Naive B cell (primary cell): ENCODE data around the gene HOXC10. TPM values are rescaled to one million over a fixed set of nuclear protein-coding genes. Genes with fewer than 3 reads are reported as not detected.

Source experiments
- ATAC-seq, 2 donors: fragments of 150-1000 bp; cut with Tn5 transposase; 2 replicates each; pipeline ENCODE4 v1.10.0; 2021; ENCODE audit warnings: low read depth in 2 of 2, mild to moderate bottlenecking in 2 of 2, moderate library complexity in 2 of 2
- DNase-seq: peaks from one replicate; pipeline ENCODE4 v3.0.0; 2022
- H3K27ac Mint-ChIP-seq, 6 donors: one replicate each; pipeline ENCODE4 v1.8.0; 2020 to 2022; ENCODE audit warnings: mild to moderate bottlenecking in 6 of 6, mixed read lengths in 6 of 6, moderate library complexity in 5 of 6, inconsistent platforms in 2 of 6
- H3K27me3 Mint-ChIP-seq, 3 donors: one replicate each; pipeline ENCODE4 v1.8.0; 2021 to 2022; ENCODE audit warnings: mixed read lengths in 3 of 3, mild to moderate bottlenecking in 1 of 3
- H3K36me3 Mint-ChIP-seq, 2 donors: one replicate each; pipeline ENCODE4 v1.8.0; 2020 to 2022; ENCODE audit warnings: mixed read lengths in 2 of 2, inconsistent platforms in 1 of 2, mild to moderate bottlenecking in 1 of 2
- H3K4me1 Mint-ChIP-seq, 3 donors: one replicate each; pipeline ENCODE4 v1.8.0; 2020 to 2022; ENCODE audit warnings: mixed read lengths in 3 of 3, inconsistent platforms in 1 of 3, mild to moderate bottlenecking in 1 of 3, moderate library complexity in 1 of 3
- H3K4me3 Mint-ChIP-seq, 8 donors: one replicate each; pipeline ENCODE4 v1.8.0; 2020 to 2022; ENCODE audit warnings: mild to moderate bottlenecking in 8 of 8, mixed read lengths in 8 of 8, moderate library complexity in 8 of 8, inconsistent platforms in 2 of 8
- H3K9me3 Mint-ChIP-seq, 7 donors: one replicate each; pipeline ENCODE4 v1.8.0; 2020 to 2022; ENCODE audit warnings: mixed read lengths in 7 of 7, mild to moderate bottlenecking in 5 of 7, inconsistent platforms in 2 of 7, moderate library complexity in 1 of 7
- polyA plus RNA-seq, 6 donors: library from polyadenylated mRNA; unstranded; fragments of 300-500 nt; fragmentation: Illumina TruSeq; gene quantifications; one replicate each; pipeline ENCODE4 v1.2.3, GENCODE V29; 2021; ENCODE audit warnings: low read depth in 6 of 6

Gene HOXC10
- polyA plus RNA-seq, 6 donors from 2014 or later, result not detected

DNA sequence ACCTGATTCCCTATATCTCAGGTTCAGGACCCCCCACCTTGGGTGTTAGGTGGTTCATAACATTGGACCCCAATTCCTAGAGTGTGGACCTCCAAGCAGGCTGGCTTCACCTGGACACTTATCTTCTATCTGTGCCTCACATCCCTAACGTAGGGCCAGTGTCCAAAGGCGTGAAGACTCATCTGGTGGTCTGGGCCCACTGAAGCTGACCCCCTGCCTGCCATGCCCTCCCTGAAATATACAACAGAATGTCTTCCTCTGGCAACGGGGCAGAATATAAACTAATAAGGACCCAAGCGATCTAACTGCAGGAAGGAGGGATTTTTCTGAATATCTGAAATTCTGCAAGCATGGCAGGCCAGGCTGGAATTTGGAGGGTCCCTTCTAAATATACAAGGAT, 40.7 kb upstream of the HOXC10 start:
- DNase-seq (no peak), ATAC-seq (no peak)
- peaks cover 84 to 96% (median 92%) of the 10 kb centered on the region in 3 donors for H3K27me3 Mint-ChIP-seq
- H3K4me3 Mint-ChIP-seq, result peak overlapping the region in 1 of 8 donors; percentile 61
- H3K4me1 Mint-ChIP-seq, result no peaks in the 10 kb centered on the region
- H3K27ac Mint-ChIP-seq, result peak overlapping the region in 1 of 6 donors; percentile 73
- H3K36me3 Mint-ChIP-seq, result no peaks in the 10 kb centered on the region
- H3K9me3 Mint-ChIP-seq, result peaks cover 0 to 11% (median 2%) of the 10 kb centered on the region in 7 donors

DNA sequence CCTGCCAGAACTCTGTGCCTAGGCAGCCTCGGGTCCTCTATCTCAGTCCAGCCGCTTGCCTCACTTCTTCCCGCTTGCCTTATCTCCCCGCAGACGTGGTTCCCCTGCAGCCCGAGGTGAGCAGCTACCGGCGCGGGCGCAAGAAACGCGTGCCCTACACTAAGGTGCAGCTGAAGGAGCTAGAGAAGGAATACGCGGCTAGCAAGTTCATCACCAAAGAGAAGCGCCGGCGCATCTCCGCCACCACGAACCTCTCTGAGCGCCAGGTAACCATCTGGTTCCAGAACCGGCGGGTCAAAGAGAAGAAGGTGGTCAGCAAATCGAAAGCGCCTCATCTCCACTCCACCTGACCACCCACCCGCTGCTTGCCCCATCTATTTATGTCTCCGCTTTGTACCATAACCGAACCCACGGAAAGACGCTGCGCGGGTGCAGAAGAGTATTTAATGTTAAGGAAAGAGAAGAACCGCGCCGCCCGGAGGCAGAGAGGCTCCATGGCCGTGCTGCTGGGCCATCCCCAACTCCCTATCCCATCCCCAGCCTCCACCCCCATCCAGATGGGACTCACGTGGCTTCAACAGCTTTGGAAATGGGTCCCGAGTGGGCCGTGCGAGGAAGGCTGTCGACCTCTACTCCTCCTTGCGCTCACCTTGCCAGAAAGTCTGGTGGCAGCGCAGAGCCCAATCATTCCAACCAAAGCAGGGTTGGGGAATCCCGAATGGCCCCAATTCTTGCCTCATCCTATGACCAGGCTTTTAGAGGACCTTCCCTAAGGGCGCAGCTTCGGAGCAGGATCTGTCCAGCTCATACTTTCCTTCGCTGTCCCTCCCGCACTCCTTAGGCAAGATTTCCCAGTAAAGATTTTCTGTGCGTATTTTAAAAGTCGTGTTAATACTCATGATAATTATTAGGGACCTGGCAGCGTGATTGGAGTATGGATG, 39.8 kb upstream of the HOXC10 start:
- Mint-ChIP-seq H3K4me3 (peak overlapping the region in 2 of 8 donors; percentile 17 to 54), H3K4me1 (no peaks in the 10 kb centered on the region), H3K9me3 (peaks cover 0 to 8% (median 0%) of the 10 kb centered on the region in 7 donors), H3K36me3 (no peaks in the 10 kb centered on the region), H3K27me3 (peaks cover 90 to 100% (median 95%) of the 10 kb centered on the region in 3 donors), H3K27ac (peak overlapping the region in 2 of 6 donors; percentile 9 to 82)
- no peak for ATAC-seq
- no peak for DNase-seq

DNA sequence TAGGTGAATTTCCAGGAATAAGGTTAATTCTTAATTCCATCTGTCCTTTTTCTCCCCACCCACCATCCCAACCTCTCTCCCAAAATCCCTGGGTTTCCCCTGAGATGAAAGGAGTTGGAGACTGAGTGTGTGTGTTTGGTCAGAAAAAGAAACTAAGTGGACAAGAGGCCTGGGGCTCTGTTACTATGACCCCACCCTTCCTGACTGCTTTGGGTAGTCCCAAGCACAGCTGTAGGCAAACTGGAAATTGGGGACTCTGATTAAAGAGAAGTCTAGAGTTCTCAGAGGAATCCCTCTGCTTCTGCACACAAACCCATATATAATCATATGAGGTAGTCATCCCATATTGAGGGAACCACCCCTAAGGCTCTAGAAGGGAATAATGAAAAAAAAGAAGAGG, 37.2 kb upstream of the HOXC10 start:
- ATAC-seq (no peak), DNase-seq (no peak)
- H3K36me3 Mint-ChIP-seq, result no peaks in the 10 kb centered on the region
- H3K9me3 Mint-ChIP-seq, result peaks cover 0 to 16% (median 0%) of the 10 kb centered on the region in 7 donors
- no peak overlapping the region for H3K27ac Mint-ChIP-seq
- peaks cover 0 to 6% (median 5%) of the 10 kb centered on the region in 3 donors for H3K4me1 Mint-ChIP-seq
- peak overlapping the region in 1 of 8 donors; percentile 57 for H3K4me3 Mint-ChIP-seq
- H3K27me3 Mint-ChIP-seq, result peaks cover 93 to 98% (median 97%) of the 10 kb centered on the region in 3 donors

DNA sequence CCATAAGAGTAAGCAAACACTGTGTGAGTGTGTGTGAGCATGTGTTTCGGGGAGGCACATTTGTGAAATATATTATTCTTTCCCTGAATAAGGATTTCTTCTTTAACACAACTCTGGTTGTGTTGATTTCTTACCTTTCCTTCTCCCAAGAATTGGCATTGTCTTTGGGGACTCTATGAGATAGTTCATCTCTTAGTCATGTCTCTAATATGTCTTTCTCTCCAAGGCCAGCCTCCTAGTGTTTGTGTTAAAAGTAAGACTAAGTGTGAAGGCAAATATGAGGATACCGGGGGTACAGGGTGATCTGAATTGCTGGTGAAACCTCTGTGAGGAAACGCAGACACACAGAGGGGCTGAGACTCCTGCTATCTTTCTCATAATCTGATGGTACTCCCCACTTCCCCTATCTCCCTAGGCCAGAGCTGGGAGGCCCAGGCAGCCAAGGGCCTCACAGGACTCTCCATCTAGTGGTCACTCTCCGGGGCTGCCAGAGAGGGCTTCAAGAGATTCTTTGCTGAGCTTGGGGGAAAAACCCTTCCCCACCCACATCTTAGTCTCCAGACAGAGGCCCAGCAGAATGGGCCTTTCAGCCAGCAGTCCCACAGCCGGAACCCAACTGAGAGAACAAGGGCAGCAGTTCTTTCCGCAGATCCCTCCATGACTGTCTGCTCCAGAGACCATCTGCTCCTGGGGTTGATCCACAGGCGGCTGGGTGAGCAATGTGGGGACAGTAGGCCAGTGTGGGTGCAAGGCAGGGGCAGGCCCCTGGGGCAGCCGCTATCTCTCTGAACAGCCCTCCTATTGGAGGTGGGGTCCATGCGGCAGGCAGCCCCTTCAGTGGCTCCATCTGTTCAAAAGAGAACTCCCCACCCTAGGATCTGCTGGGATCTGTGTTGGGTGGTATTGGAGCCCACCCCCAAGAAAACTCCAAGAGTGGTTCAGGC, 36.0 kb upstream of the HOXC10 start:
- Mint-ChIP-seq H3K4me1 (peaks cover 2 to 6% (median 5%) of the 10 kb centered on the region in 3 donors), H3K9me3 (peaks cover 0 to 21% (median 3%) of the 10 kb centered on the region in 7 donors), H3K36me3 (peaks cover 0 to 7% of the 10 kb centered on the region in 2 donors), H3K27me3 (peaks cover 93 to 96% (median 95%) of the 10 kb centered on the region in 3 donors), H3K4me3 (peak overlapping the region in 1 of 8 donors; percentile 62), H3K27ac (peak overlapping the region in 2 of 6 donors; percentile 37 to 40)
- DNase-seq (no peak), ATAC-seq (no peak)

DNA sequence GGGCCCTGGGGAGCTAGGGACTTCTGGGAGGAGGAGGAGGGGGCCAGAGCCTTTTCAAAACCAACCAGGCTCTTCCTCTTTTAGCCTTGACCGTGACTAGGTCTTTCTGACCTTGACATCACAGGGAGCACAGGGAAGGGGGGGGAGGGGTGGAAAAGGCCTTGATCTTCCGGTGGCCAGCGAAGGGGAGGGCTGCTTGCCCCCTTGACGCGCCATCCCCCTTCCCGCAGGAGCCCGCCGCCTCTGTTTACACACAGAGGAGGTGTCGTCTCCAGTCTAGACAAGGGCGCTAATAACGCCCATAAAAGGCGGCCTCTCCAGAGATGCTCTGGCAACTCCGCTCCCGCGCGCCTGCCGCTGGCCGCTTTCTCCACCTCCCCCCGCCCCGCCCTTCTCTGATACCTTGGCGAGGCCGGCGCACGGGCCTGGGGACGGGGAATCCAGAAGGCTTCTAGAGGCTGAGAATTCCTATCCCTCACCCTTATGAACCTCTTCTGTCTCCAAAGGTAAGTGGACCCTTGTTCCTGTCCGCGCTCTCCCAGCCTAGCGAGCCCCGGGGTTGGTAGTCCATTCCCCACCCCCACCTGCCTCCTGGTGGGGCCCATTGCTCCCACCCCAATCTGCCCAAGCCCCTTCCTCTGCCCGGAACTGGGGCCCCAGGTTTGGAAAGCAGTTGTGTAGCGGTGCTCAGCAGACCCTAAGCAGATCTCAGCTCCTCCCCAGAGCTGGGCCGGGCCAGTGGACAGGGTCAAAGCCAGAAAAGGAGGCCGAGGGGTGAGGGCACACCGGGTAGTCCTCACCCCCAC, 35.1 kb upstream of the HOXC10 start:
- Mint-ChIP-seq H3K4me3 (peak overlapping the region in 2 of 8 donors; percentile 35 to 62), H3K4me1 (peaks cover 5 to 6% (median 5%) of the 10 kb centered on the region in 3 donors), H3K27ac (peak overlapping the region in 2 of 6 donors; percentile 82 to 94), H3K9me3 (peaks cover 0 to 20% (median 8%) of the 10 kb centered on the region in 7 donors), H3K27me3 (peaks cover 90 to 92% (median 92%) of the 10 kb centered on the region in 3 donors), H3K36me3 (peaks cover 0 to 7% of the 10 kb centered on the region in 2 donors)
- no peak for ATAC-seq
- no peak for DNase-seq

DNA sequence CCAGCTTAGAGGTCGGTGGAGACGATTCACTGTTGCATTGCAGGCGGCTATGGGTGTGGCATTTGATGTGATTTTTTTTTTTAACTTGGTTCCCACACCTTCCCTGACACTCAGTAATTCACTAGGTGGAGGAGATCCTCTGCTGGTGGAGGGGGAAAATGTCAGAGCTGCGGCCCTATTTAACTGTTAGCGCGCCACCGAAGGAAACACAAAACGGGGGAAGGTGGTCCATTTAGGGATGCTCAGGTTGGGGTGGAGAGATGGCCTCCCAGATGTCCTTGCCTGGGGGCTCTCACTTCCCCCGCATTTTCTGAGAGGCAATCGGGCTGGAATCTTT, 34.5 kb upstream of the HOXC10 start:
- peaks cover 85 to 87% (median 87%) of the 10 kb centered on the region in 3 donors for H3K27me3 Mint-ChIP-seq
- H3K27ac Mint-ChIP-seq, result peak overlapping the region in 3 of 6 donors; percentile 71 to 94 (median 82)
- peak overlapping the region in 1 of 8 donors; percentile 62 for H3K4me3 Mint-ChIP-seq
- ATAC-seq, result no peak
- DNase-seq, result no peak
- H3K4me1 Mint-ChIP-seq, result peaks cover 5 to 6% (median 5%) of the 10 kb centered on the region in 3 donors
- H3K36me3 Mint-ChIP-seq, result peaks cover 0 to 7% of the 10 kb centered on the region in 2 donors
- H3K9me3 Mint-ChIP-seq, result peaks cover 0 to 20% (median 9%) of the 10 kb centered on the region in 7 donors

DNA sequence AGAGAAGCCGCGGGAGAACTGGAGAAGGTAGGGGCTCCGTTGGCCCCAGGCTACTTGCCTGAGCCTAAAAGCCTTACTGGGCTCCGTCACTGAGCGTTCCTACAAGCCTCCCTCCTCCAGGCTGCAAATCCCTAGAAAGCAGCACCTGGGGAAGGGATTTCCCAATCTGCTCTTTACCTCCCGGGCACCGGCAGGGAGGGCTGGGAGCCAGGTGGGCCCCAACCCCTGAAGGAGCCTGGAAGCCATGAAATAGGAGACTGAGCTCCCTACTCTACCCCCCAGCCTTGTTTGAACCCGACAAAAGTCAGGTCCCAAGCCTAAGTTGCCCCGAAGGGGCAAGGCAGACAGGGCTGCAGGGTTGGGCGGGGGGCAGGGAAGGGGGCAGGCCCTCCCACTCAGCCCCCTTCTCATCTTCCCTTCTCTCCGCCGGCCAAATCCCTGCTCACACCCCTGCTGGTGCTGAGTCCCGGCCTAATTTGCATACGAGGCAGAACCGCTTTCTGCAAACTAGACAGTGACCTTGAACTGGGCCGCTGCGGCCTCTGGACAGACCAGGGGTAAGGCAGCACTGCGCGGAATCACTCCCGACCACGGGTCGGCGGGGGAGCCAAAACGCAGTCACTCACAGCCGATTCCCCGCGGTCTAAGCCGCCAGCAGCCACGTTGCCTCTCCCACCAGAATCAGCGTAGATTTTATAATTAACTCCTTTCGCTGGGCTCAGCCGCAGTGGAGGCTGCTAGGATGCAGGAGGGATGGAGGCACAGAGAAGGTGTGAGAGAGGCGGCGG, 34.0 kb upstream of the HOXC10 start:
- peaks cover 3 to 25% (median 9%) of the 10 kb centered on the region in 7 donors for H3K9me3 Mint-ChIP-seq
- H3K36me3 Mint-ChIP-seq, result peaks cover 0 to 7% of the 10 kb centered on the region in 2 donors
- peaks cover 7 to 9% (median 9%) of the 10 kb centered on the region in 3 donors for H3K4me1 Mint-ChIP-seq
- H3K27me3 Mint-ChIP-seq, result peaks cover 85 to 87% (median 85%) of the 10 kb centered on the region in 3 donors
- H3K4me3 Mint-ChIP-seq, result peak overlapping the region in 5 of 8 donors; percentile 42 to 76 (median 62)
- ATAC-seq (no peak), DNase-seq (no peak)
- peak overlapping the region in 4 of 6 donors; percentile 52 to 96 (median 84) for H3K27ac Mint-ChIP-seq

DNA sequence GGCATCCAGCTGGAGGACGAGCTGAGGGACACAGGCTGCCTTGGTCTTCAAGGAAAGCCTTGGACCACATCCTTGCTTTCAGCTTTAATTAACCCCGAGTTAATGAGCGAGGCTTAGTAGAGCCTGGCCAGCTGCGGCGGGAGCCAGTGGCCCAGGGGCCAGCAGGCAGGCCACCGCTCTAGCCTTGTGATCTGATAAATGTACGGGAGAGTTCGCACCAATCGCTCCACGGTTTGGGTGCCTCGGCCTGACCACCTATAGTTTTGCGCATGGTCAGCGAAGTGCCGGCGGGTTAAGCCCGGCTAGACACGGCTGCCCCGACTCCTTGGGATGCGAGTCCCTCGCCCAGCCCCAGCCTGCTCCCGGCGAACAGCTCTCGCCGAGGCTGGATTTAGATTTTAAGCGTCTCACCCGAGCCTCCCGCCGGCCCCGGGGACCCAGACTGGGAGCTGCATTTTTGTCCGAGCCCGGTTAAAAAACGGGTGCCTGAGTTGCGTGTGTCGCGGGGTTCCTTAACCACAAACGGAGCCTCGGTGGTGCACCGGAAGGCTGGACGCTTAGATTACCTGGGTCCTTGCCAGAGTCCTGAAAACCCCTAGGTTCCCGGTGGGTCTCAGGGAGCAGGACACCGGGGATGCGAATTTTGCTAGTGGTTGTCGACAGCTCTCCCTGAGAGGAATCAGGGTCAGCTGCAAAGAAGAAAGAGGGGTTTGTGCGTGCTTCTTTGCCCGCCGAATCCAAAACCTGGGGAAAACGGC, 33.2 kb upstream of the HOXC10 start:
- Mint-ChIP-seq H3K9me3 (peaks cover 3 to 27% (median 9%) of the 10 kb centered on the region in 7 donors), H3K4me1 (peaks cover 12 to 15% (median 14%) of the 10 kb centered on the region in 3 donors), H3K36me3 (peaks cover 0 to 7% of the 10 kb centered on the region in 2 donors), H3K4me3 (peak overlapping the region in 5 of 8 donors; percentile 30 to 76 (median 62)), H3K27me3 (peaks cover 85 to 87% (median 85%) of the 10 kb centered on the region in 3 donors), H3K27ac (peak overlapping the region in 4 of 6 donors; percentile 52 to 96 (median 84))
- ATAC-seq (no peak), DNase-seq (no peak)

DNA sequence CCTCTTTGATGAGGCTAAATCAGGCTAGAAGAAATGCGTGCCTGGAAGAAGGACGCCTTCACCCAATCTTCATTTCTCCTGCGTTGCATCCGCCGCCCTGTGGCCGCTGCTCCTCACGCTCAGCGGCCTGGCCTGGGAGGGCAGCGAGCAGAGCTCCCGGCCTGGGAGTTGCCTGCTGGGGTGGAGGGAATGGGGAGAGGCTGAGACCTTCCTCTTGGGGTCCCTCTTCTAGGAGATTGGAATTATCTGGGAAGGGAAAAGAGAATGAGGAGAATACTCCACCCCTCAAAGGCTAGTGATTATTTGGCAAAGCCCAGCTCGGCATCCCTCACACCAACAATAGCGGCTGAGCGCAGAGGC, 32.6 kb upstream of the HOXC10 start:
- Mint-ChIP-seq H3K4me1 (peaks cover 15 to 20% (median 17%) of the 10 kb centered on the region in 3 donors), H3K27ac (peak overlapping the region in 4 of 6 donors; percentile 52 to 96 (median 85)), H3K9me3 (peaks cover 3 to 27% (median 9%) of the 10 kb centered on the region in 7 donors)

DNA sequence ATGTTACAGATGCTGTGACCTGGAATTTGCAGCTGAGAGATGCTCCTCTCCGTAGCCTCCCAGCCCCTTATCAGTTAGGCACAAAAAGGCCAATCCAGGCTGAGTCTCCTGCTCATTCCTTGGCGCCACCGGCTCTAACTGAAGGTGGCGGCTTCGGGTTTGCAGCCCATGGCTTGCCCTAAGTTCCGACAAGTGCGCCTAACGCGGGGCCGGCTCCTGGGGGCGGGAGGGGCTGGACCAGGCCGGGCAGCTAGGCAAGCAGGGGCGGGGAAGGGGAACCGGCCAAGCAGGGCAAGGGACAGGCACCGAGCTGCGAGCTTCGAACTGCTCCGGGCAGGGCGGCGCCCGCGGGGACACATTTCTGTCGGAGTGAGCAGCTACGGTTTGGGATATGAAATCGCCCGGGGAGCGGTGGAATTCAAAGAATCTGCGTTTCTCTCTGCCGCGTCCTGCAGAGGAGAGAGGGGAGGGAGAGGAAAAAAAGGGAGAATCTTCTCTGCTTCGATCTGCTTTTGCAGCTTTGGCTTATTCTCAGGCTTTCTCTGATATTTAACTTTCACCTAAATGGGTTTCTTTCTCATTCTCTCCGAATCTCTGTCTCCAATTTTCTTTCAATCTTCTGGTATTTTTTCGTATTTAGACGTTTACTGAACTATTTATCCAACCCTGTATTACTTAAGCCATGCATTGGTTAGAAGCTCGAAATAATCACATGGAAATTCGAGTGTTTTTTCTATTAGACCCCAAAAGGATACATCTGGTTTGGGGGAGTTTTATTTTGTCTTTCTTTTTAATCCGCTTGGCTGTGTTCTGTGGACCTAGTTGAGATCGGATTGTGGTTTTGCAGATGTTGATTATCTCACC, 31.8 kb upstream of the HOXC10 start:
- no peak for ATAC-seq
- Mint-ChIP-seq H3K27ac (peak overlapping the region in 5 of 6 donors; percentile 52 to 96 (median 88)), H3K36me3 (peaks cover 0 to 7% of the 10 kb centered on the region in 2 donors), H3K4me1 (peaks cover 15 to 20% (median 17%) of the 10 kb centered on the region in 3 donors), H3K9me3 (peaks cover 3 to 27% (median 11%) of the 10 kb centered on the region in 7 donors), H3K27me3 (peaks cover 82 to 89% (median 87%) of the 10 kb centered on the region in 3 donors), H3K4me3 (peak overlapping the region in 6 of 8 donors; percentile 18 to 76 (median 40))
- DNase-seq, result no peak

More for the DNA sequence above, 32.6 kb upstream of the HOXC10 start:
- peaks cover 0 to 7% of the 10 kb centered on the region in 2 donors for H3K36me3 Mint-ChIP-seq
- peaks cover 83 to 87% (median 87%) of the 10 kb centered on the region in 3 donors for H3K27me3 Mint-ChIP-seq
- no peak for ATAC-seq
- no peak for DNase-seq
- H3K4me3 Mint-ChIP-seq, result peak overlapping the region in 4 of 8 donors; percentile 10 to 76 (median 45)
